Neural cell (in vitro differentiated cells): ENCODE data around the gene CDK6. TPM values are rescaled to one million over a fixed set of nuclear protein-coding genes. Genes with fewer than 3 reads are reported as not detected.
"Not testable (repeated sequence)": the region's sequence is repeated elsewhere in the genome, so short reads cannot be mapped to it uniquely, and the experiment has no call there.

Source experiments
- H2AFZ ChIP-seq: fragments of 200-600, 300-800 bp; sonication (generic), shearing (Covaris generic); 2 replicates; pipeline ENCODE4 v1.6.0; 2014; ENCODE audit warnings: low read depth, mild to moderate bottlenecking, antibody characterized with exemption, low read length, moderate library complexity
- H3F3A ChIP-seq: fragments of 200-600 bp; shearing (Covaris generic); 2 replicates; pipeline ENCODE4 v1.6.1; 2016; ENCODE audit warnings: mild to moderate bottlenecking, moderate library complexity, mixed read lengths, antibody characterized with exemption, low read length; ENCODE audit not compliant: insufficient read depth, poor library complexity, severe bottlenecking
- H3K27ac ChIP-seq: fragments of 200-600, 300-800 bp; sonication (generic), shearing (Covaris generic); 2 replicates; pipeline ENCODE4 v1.5.1; 2014; ENCODE audit warnings: mild to moderate bottlenecking, low read length, moderate library complexity
- H3K27me3 ChIP-seq: fragments of 300-800, 200-600 bp; sonication (generic), shearing (Covaris generic); 2 replicates; pipeline ENCODE4 v1.6.0; 2014; ENCODE audit warnings: mild to moderate bottlenecking, low read depth, low read length, moderate library complexity; ENCODE audit not compliant: insufficient read depth
- H3K36me3 ChIP-seq: fragments of 300-800, 200-600 bp; sonication (generic), shearing (Covaris generic); 2 replicates; pipeline ENCODE4 v1.5.1; 2014; ENCODE audit warnings: mild to moderate bottlenecking, antibody characterized with exemption, low read length, moderate library complexity; ENCODE audit not compliant: insufficient read depth
- H3K4me2 ChIP-seq: fragments of 300-800, 200-600 bp; sonication (generic), shearing (Covaris generic); 2 replicates; pipeline ENCODE4 v1.6.0; 2014; ENCODE audit warnings: mild to moderate bottlenecking, low read length
- H3K4me3 ChIP-seq: fragments of 300-800, 200-600 bp; sonication (generic), shearing (Covaris generic); 2 replicates; pipeline ENCODE4 v1.5.1; 2014; ENCODE audit warnings: mild to moderate bottlenecking, low read length, moderate library complexity
- H3K79me2 ChIP-seq: fragments of 200-600 bp; shearing (Covaris generic); replicated peaks from 2 replicates; pipeline ENCODE4 v1.6.0; 2014; ENCODE audit warnings: mild to moderate bottlenecking, low read length, moderate library complexity; ENCODE audit not compliant: insufficient read depth
- H3K9ac ChIP-seq: fragments of 300-800, 200-600 bp; sonication (generic), shearing (Covaris generic); 2 replicates; pipeline ENCODE4 v1.6.1; 2016; ENCODE audit warnings: mild to moderate bottlenecking, low read length, mixed read lengths
- H3K9me2 ChIP-seq: fragments of 200-600 bp; shearing (Covaris generic); 2 replicates; pipeline ENCODE4 v1.6.1; 2016; ENCODE audit warnings: mild to moderate bottlenecking, low read length, mixed read lengths; ENCODE audit not compliant: insufficient read depth
- H3K9me3 ChIP-seq: fragments of 200-600, 300-800 bp; sonication (generic), shearing (Covaris generic); 2 replicates; pipeline ENCODE4 v1.6.1; 2016; ENCODE audit warnings: mild to moderate bottlenecking, mixed run types, low read length, moderate library complexity, mixed read lengths
- H4K20me1 ChIP-seq: fragments of 200-600 bp; shearing (Covaris generic); 2 replicates; pipeline ENCODE4 v1.6.1; 2016; ENCODE audit warnings: mild to moderate bottlenecking, mixed run types; ENCODE audit not compliant: insufficient read depth
- EP300 ChIP-seq: fragments of 450-650 bp; conservative IDR thresholded peaks from 2 replicates; pipeline ENCODE4 v1.6.1; 2014; ENCODE audit warnings: antibody characterized with exemption, mild to moderate bottlenecking, moderate library complexity; ENCODE audit not compliant: poor library complexity, severe bottlenecking
- EZH2 ChIP-seq: fragments of 200-600, 300-800 bp; shearing (Covaris generic), sonication (generic); IDR thresholded peaks from 2 replicates; pipeline ENCODE4 v1.6.1; 2014; ENCODE audit warnings: antibody characterized with exemption, low read length, borderline replicate concordance, mild to moderate bottlenecking; ENCODE audit not compliant: insufficient read depth, poor library complexity, severe bottlenecking
- MXI1 ChIP-seq: fragments of 450-650 bp; conservative IDR thresholded peaks from 2 replicates; pipeline ENCODE4 v1.6.1; 2014; ENCODE audit warnings: antibody characterized with exemption, mild to moderate bottlenecking; ENCODE audit not compliant: poor library complexity, severe bottlenecking
- POLR2AphosphoS5 ChIP-seq: IDR thresholded peaks from 2 replicates; pipeline ENCODE4 v1.6.1; 2012
- RAD21 ChIP-seq: fragments of 450-650 bp; conservative IDR thresholded peaks from 2 replicates; pipeline ENCODE4 v1.6.1; 2014; ENCODE audit warnings: antibody characterized with exemption, mild to moderate bottlenecking, moderate library complexity
- SMC3 ChIP-seq: fragments of 450-650 bp; conservative IDR thresholded peaks from 2 replicates; pipeline ENCODE4 v1.6.1; 2014; ENCODE audit warnings: antibody characterized with exemption, mild to moderate bottlenecking, moderate library complexity; ENCODE audit not compliant: poor library complexity
- TAF1 ChIP-seq: IDR thresholded peaks from 2 replicates; pipeline ENCODE4 v1.6.1; 2012; ENCODE audit warnings: low read depth
- polyA plus RNA-seq: library from polyadenylated mRNA; depleted of rRNA; stranded (reverse); fragments of >200 nt; gene quantifications from 2 replicates; pipeline ENCODE4 v1.2.3, GENCODE V29; 2014
- TF ChIP-seq, protein P1 (sequence below): IDR thresholded peaks from 2 replicates; pipeline ENCODE4 v1.6.1; 2012; ENCODE audit warnings: borderline replicate concordance
- TF ChIP-seq, protein P2 (sequence below): fragments of 450-650 bp; IDR thresholded peaks from 2 replicates; pipeline ENCODE4 v1.5.1; 2014; ENCODE audit warnings: antibody characterized with exemption, mild to moderate bottlenecking, moderate library complexity; ENCODE audit not compliant: poor library complexity, severe bottlenecking

CDK6 gene
- polyA plus RNA-seq, 1 donor from 2014 or later: 4.1 TPM

DNA sequence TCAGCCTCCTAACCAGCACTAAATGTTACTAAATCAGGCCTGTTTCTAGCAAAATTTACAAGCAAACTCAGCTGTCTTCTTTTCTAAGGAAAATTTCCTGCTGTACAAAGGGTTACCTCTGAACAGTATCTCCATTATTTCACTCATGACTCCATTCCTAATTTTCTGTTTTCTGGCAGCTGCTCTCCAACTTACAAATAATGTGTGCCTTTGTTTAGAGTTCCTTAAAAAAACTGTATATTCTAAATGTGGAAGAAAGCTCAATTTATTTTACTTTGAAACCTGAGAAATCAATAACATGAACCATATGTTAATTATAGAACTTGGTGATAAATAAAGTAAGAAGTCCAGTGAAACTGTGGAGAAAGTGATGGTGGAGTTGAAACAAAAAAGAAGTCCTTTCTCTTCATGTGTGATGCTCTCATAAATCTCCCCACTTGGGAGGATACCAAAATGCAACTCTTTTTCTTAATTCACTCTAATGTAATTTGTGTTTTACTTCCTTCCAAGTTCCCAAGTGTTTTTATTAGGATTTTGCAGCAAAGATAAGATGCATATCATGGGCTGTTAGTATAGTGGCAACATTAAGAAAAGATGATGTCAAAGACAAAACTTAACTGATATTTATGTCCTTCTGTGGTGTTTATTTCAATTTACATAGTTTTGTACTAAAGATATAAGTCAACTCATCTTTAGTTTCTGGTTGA is 74.8 kb downstream of the CDK6 start:
- TF ChIP-seq EZH2 (no peak), SMC3 (no peak), RAD21 (no peak), TAF1 (no peak), POLR2AphosphoS5 (no peak), MXI1 (no peak), EP300 (no peak)
- TF ChIP-seq, protein P1, sequence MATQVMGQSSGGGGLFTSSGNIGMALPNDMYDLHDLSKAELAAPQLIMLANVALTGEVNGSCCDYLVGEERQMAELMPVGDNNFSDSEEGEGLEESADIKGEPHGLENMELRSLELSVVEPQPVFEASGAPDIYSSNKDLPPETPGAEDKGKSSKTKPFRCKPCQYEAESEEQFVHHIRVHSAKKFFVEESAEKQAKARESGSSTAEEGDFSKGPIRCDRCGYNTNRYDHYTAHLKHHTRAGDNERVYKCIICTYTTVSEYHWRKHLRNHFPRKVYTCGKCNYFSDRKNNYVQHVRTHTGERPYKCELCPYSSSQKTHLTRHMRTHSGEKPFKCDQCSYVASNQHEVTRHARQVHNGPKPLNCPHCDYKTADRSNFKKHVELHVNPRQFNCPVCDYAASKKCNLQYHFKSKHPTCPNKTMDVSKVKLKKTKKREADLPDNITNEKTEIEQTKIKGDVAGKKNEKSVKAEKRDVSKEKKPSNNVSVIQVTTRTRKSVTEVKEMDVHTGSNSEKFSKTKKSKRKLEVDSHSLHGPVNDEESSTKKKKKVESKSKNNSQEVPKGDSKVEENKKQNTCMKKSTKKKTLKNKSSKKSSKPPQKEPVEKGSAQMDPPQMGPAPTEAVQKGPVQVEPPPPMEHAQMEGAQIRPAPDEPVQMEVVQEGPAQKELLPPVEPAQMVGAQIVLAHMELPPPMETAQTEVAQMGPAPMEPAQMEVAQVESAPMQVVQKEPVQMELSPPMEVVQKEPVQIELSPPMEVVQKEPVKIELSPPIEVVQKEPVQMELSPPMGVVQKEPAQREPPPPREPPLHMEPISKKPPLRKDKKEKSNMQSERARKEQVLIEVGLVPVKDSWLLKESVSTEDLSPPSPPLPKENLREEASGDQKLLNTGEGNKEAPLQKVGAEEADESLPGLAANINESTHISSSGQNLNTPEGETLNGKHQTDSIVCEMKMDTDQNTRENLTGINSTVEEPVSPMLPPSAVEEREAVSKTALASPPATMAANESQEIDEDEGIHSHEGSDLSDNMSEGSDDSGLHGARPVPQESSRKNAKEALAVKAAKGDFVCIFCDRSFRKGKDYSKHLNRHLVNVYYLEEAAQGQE: no peak
- TF ChIP-seq, protein P2, sequence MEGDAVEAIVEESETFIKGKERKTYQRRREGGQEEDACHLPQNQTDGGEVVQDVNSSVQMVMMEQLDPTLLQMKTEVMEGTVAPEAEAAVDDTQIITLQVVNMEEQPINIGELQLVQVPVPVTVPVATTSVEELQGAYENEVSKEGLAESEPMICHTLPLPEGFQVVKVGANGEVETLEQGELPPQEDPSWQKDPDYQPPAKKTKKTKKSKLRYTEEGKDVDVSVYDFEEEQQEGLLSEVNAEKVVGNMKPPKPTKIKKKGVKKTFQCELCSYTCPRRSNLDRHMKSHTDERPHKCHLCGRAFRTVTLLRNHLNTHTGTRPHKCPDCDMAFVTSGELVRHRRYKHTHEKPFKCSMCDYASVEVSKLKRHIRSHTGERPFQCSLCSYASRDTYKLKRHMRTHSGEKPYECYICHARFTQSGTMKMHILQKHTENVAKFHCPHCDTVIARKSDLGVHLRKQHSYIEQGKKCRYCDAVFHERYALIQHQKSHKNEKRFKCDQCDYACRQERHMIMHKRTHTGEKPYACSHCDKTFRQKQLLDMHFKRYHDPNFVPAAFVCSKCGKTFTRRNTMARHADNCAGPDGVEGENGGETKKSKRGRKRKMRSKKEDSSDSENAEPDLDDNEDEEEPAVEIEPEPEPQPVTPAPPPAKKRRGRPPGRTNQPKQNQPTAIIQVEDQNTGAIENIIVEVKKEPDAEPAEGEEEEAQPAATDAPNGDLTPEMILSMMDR: no peak
- Histone ChIP-seq H3K27me3 (no peaks in the 10 kb centered on the region), H3K36me3 (no peaks in the 10 kb centered on the region), H3K9ac (no peak overlapping the region), H3K9me3 (no peaks in the 10 kb centered on the region), H3K27ac (no peak overlapping the region), H2AFZ (no peak overlapping the region), H3F3A (no peaks in the 10 kb centered on the region), H3K79me2 (no peaks in the 10 kb centered on the region), H3K4me3 (no peak overlapping the region), H4K20me1 (no peaks in the 10 kb centered on the region), H3K4me2 (no peak overlapping the region), H3K9me2 (no peaks in the 10 kb centered on the region)

DNA sequence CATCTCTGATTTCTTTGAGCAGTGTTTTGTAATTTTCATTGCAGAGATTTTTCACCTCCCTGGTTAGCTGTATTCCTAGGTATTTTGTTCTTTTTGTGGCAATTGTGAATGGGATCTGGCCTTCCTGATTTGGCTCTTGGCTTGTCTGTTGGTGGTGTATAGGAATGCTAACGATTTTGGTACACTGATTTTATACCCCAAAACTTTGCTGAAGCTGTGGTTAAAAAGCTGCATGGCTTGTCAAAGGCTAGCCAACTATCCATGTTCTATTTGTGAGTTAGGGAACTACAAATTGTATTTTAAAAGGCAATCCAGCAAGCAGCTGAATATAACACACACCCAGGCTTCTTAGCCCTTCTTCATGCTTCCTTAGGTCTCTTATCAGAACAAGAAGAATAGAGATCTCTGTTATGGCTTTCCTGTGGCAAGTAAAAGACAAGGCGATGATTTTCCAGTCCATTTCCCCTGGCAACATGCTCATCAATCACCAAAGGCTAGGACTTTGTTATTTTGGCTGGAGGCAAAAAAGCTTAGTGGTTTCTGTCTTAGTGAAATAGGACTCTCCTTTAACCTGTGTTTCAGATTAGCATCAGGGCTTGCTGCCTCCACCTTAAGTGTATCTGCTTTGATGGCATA is 77.5 kb downstream of the CDK6 start:
- no peaks in the 10 kb centered on the region for H3F3A ChIP-seq
- no peaks in the 10 kb centered on the region for H3K27me3 ChIP-seq
- H4K20me1 ChIP-seq: no peaks in the 10 kb centered on the region
- no peak overlapping the region for H3K4me2 ChIP-seq
- no peaks in the 10 kb centered on the region for H3K36me3 ChIP-seq
- no peak overlapping the region for H3K9ac ChIP-seq
- no peaks in the 10 kb centered on the region for H3K79me2 ChIP-seq
- H3K4me3 ChIP-seq: no peak overlapping the region
- H2AFZ ChIP-seq: no peak overlapping the region
- H3K9me2 ChIP-seq: no peaks in the 10 kb centered on the region
- H3K27ac ChIP-seq: no peak overlapping the region
- no peaks in the 10 kb centered on the region for H3K9me3 ChIP-seq
- TF ChIP-seq RAD21 (no peak), EZH2 (no peak), SMC3 (no peak), POLR2AphosphoS5 (no peak), TAF1 (no peak), EP300 (no peak), MXI1 (no peak)
- TF ChIP-seq, protein P1: no peak
- TF ChIP-seq, protein P2: no peak

DNA sequence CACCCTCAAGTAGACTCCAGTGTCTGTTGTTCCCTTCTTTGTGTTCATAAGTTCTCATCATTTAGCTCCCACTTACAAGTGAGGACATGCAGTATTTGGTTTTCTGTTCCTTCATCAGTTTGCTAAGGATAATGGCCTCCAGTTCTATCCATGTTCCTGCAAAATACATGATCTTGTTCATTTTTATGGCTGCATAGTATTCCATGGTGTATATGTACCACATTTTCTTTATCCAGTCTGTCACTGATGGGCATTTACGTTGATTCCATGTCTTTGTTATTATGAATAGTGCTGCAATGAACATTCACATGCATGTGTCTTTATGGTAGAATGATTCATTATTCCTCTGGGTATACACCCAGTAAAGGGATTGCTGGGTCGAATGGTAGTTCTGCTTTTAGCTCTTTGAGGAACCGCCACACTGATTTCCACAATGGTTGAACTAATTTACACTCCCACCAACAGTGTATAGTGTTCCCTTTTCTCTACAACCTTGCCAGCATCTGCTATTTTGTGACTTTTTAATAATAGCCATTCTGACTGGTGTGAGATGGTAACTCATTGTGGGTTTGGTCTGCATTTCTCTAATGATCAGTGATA is 79.0 kb downstream of the CDK6 start:
- not testable (repeated sequence) for H3F3A ChIP-seq, H3K4me2 ChIP-seq

More for the DNA sequence above, 79.0 kb downstream of the CDK6 start:
- H3K9ac ChIP-seq, H3K27ac ChIP-seq, H3K9me2 ChIP-seq, H2AFZ ChIP-seq, H3K79me2 ChIP-seq, H3K4me3 ChIP-seq, H4K20me1 ChIP-seq, H3K27me3 ChIP-seq, H3K9me3 ChIP-seq, H3K36me3 ChIP-seq: not testable (repeated sequence)
